IMR-90 (cell line): ENCODE measurements around the gene KAZN. TPM values are rescaled to one million over a fixed set of nuclear protein-coding genes. Genes with fewer than 3 reads are reported as not detected.

Experiments used
- ATAC-seq: fragments of 200-7000 bp; cut with Tn5 transposase; 2 replicates; pipeline ENCODE4 v1.9.1; 2020; ENCODE audit warnings: low read depth, mild to moderate bottlenecking, moderate library complexity
- BruUV-seq: library from RNA; stranded (reverse); fragments of 400-500 nt; replicated peaks from 2 replicates; lab custom pipeline; 2021; lab: Mats Ljungman, UMichigan
- CTCF ChIA-PET: fragments of 300-600 bp; formaldehyde crosslinking; extraction: SDS; loops from one replicate; lab custom pipeline; 2021; ENCODE audit warnings: antibody characterized with exemption; lab: Yijun Ruan, JAX
- POLR2A ChIA-PET: fragments of 300-600 bp; sonication (Branson Sonifier 250); formaldehyde crosslinking; loops from one replicate; lab custom pipeline; 2022; ENCODE audit warnings: antibody characterized with exemption; ENCODE audit not compliant: unreplicated experiment; lab: Charles Lee
- DNase-seq: peaks from one replicate; pipeline ENCODE4 v3.0.0; 2013
- H2AFZ ChIP-seq: replicated peaks from 2 replicates; pipeline ENCODE3; 2013; ENCODE audit warnings: low read length, mild to moderate bottlenecking; ENCODE audit not compliant: poor library complexity
- H2AK5ac ChIP-seq: 2 replicates; pipeline ENCODE4 v1.6.1; 2013; ENCODE audit warnings: low read depth, low read length, inconsistent platforms
- H2AK9ac ChIP-seq: replicated peaks from 2 replicates; pipeline ENCODE3; 2013; ENCODE audit warnings: mild to moderate bottlenecking, low read depth, low read length, moderate library complexity; ENCODE audit not compliant: poor library complexity
- H2BK120ac ChIP-seq: 2 replicates; pipeline ENCODE4 v1.6.1; 2013; ENCODE audit warnings: low read depth, low read length, inconsistent platforms
- H2BK15ac ChIP-seq: 3 replicates; pipeline ENCODE4 v1.6.1; 2013; ENCODE audit warnings: low read depth, low read length, inconsistent platforms
- H2BK20ac ChIP-seq: 2 replicates; pipeline ENCODE4 v1.6.1; 2013; ENCODE audit warnings: low read depth, mild to moderate bottlenecking, inconsistent platforms, low read length, moderate library complexity
- H2BK5ac ChIP-seq: 2 replicates; pipeline ENCODE4 v1.6.1; 2013; ENCODE audit warnings: mild to moderate bottlenecking, low read depth, low read length, inconsistent platforms; ENCODE audit not compliant: poor library complexity, severe bottlenecking
- H3K14ac ChIP-seq: replicated peaks from 2 replicates; pipeline ENCODE4 v1.6.1; 2013; ENCODE audit warnings: low read depth, low read length, inconsistent platforms
- H3K18ac ChIP-seq: 2 replicates; pipeline ENCODE4 v1.6.1; 2013; ENCODE audit warnings: low read depth, low read length, control low read depth
- H3K23ac ChIP-seq: 2 replicates; pipeline ENCODE4 v1.6.1; 2013; ENCODE audit warnings: low read depth, low read length, inconsistent platforms
- H3K27ac ChIP-seq: 2 replicates; pipeline ENCODE4 v1.5.1; 2013; ENCODE audit warnings: mild to moderate bottlenecking, control low read depth, low read length; ENCODE audit not compliant: insufficient read depth
- H3K27me3 ChIP-seq: 2 replicates; pipeline ENCODE4 v1.6.1; 2013; ENCODE audit warnings: low read length; ENCODE audit not compliant: control insufficient read depth, insufficient read depth
- H3K36me3 ChIP-seq: 2 replicates; pipeline ENCODE4 v1.6.1; 2013; ENCODE audit warnings: low read length, mixed read lengths; ENCODE audit not compliant: control insufficient read depth, insufficient read depth
- H3K4ac ChIP-seq: 2 replicates; pipeline ENCODE4 v1.6.1; 2013; ENCODE audit warnings: low read depth, low read length, inconsistent platforms
- H3K4me1 ChIP-seq: 2 replicates; pipeline ENCODE4 v1.6.1; 2013; ENCODE audit warnings: low read length, mixed read lengths; ENCODE audit not compliant: control insufficient read depth, insufficient read depth
- H3K4me2 ChIP-seq: 2 replicates; pipeline ENCODE4 v1.6.1; 2013; ENCODE audit warnings: low read depth, mild to moderate bottlenecking, control low read depth, low read length, moderate library complexity
- H3K4me3 ChIP-seq: 2 replicates; pipeline ENCODE4 v1.5.1; 2013; ENCODE audit warnings: low read depth, mild to moderate bottlenecking, control low read depth, low read length, moderate library complexity; ENCODE audit not compliant: insufficient read depth
- H3K56ac ChIP-seq: 2 replicates; pipeline ENCODE4 v1.6.1; 2013; ENCODE audit warnings: low read length, inconsistent platforms; ENCODE audit not compliant: insufficient read depth; ENCODE audit errors: extremely low read depth
- H3K79me1 ChIP-seq, 2 experiments: 2 replicates each; pipeline ENCODE4 v1.6.1; 2013; ENCODE audit warnings: low read length in 2 of 2, inconsistent platforms in 1 of 2, low read depth in 1 of 2
- H3K9ac ChIP-seq: 2 replicates; pipeline ENCODE4 v1.6.1; 2013; ENCODE audit warnings: low read depth, low read length, control low read depth
- H3K9me1 ChIP-seq: 2 replicates; pipeline ENCODE4 v1.6.1; 2013; ENCODE audit warnings: low read length, inconsistent platforms; ENCODE audit not compliant: insufficient read depth
- H3K9me3 ChIP-seq: 2 replicates; pipeline ENCODE4 v1.6.1; 2013; ENCODE audit warnings: low read length; ENCODE audit not compliant: control insufficient read depth, insufficient read depth
- H4K20me1 ChIP-seq: 2 replicates; pipeline ENCODE4 v1.6.1; 2013; ENCODE audit warnings: low read length, inconsistent platforms; ENCODE audit not compliant: insufficient read depth
- H4K5ac ChIP-seq: 2 replicates; pipeline ENCODE4 v1.6.1; 2013; ENCODE audit warnings: mild to moderate bottlenecking, low read depth, low read length, control low read depth
- H4K8ac ChIP-seq, 2 experiments: 2 replicates each; pipeline ENCODE4 v1.6.1; 2013; ENCODE audit warnings: low read depth in 2 of 2, low read length in 2 of 2, control low read depth in 1 of 2, inconsistent platforms in 1 of 2
- H4K91ac ChIP-seq: 2 replicates; pipeline ENCODE4 v1.6.1; 2013; ENCODE audit warnings: low read depth, low read length, inconsistent platforms; ENCODE audit not compliant: insufficient read depth
- BHLHE40 ChIP-seq: fragments of 150-350 bp; IDR thresholded peaks from 2 replicates; pipeline ENCODE4 v1.6.1; 2016; ENCODE audit warnings: mild to moderate bottlenecking, low read depth, low read length
- CHD1 ChIP-seq: IDR thresholded peaks from 2 replicates; pipeline ENCODE4 v1.6.1; 2012; ENCODE audit warnings: low read depth, low read length, improper control_type of control experiment
- CTCF ChIP-seq: conservative IDR thresholded peaks from 2 replicates; pipeline ENCODE4 v1.5.1; 2012; ENCODE audit warnings: mild to moderate bottlenecking, low read depth, low read length, improper control_type of control experiment
- ELK1 ChIP-seq: fragments of 150-350 bp; IDR thresholded peaks from 2 replicates; pipeline ENCODE4 v1.6.1; 2016; ENCODE audit warnings: low read depth, mild to moderate bottlenecking, low read length, moderate library complexity, borderline replicate concordance
- FOS ChIP-seq: fragments of 150-350 bp; IDR thresholded peaks from 2 replicates; pipeline ENCODE4 v1.6.1; 2016; ENCODE audit warnings: low read depth, low read length
- NFE2L2 ChIP-seq: fragments of 150-350 bp; IDR thresholded peaks from 2 replicates; pipeline ENCODE4 v1.6.1; 2016; ENCODE audit warnings: low read depth, mild to moderate bottlenecking, low read length
- RCOR1 ChIP-seq: IDR thresholded peaks from 2 replicates; pipeline ENCODE4 v1.6.1; 2012; ENCODE audit warnings: mild to moderate bottlenecking, low read length, improper control_type of control experiment; ENCODE audit not compliant: insufficient replicate concordance
- RFX5 ChIP-seq: IDR thresholded peaks from 2 replicates; pipeline ENCODE4 v1.8.0; 2012; ENCODE audit warnings: low read depth, mild to moderate bottlenecking, low read length, moderate library complexity
- WGBS, 2 experiments: methylation state at CpG; one replicate each; pipeline versions ENCODE4 v1.1.5 to v1.1.7; 2013; ENCODE audit warnings: missing lambda C conversion rate in 2 of 2; ENCODE audit not compliant: insufficient read length in 1 of 2; ENCODE audit errors: extremely low coverage in 2 of 2; 5-methylcytosine and 5-hydroxymethylcytosine counted together
- dilution Hi-C: fragments of 300-500 bp; cut with HindIII; formaldehyde crosslinking; loops from one replicate; pipeline ENCODE4 v1.14.3; 2018; ENCODE audit warnings: low sequenced_read_pairs; ENCODE audit not compliant: unreplicated experiment
- in situ Hi-C: fragments of 300-500 bp; cut with MboI; formaldehyde crosslinking; loops from 3 replicates; pipeline ENCODE4 v1.14.3; 2019; ENCODE audit warnings: low sequenced_read_pairs, inconsistent platforms, mixed read lengths
- intact Hi-C: fragments of 100-400 bp; cut with micrococcal nuclease; formaldehyde crosslinking; loops from 2 replicates; pipeline ENCODE4 v1.10.0; 2022
- polyA plus RNA-seq, 3 experiments: library from polyadenylated mRNA; depleted of rRNA; stranded (reverse); fragments of >200 nt; gene quantifications; 2 replicates each; pipeline ENCODE4 v1.2.3, GENCODE V29; 2012; ENCODE audit warnings: low replicate concordance in 1 of 3
- total RNA-seq: library from RNA; depleted of rRNA; stranded (reverse); fragments of >200 nt; gene quantifications from 2 replicates; pipeline ENCODE4 v1.2.3, GENCODE V29; 2012

KAZN gene
- total and polyA plus RNA-seq, 2 of the 4 experiments (the other 2 are of a cell fraction): 5.2 to 10.5 TPM

- Histone ChIP-seq H3K9me1 (peaks cover 17% of the 10 kb centered on the region), H3K4me3 (no peak overlapping the region), H3K18ac (no peak overlapping the region), H2BK15ac (no peak overlapping the region), H2BK5ac (no peak overlapping the region), H3K56ac (no peak overlapping the region), H3K4me1 (peaks cover 16% of the 10 kb centered on the region), H4K8ac (no peak overlapping the region), H3K4ac (peak overlapping the region; percentile 9; the same call in 1 of the 2 replicates), H3K23ac (no peak overlapping the region), H3K36me3 (no peaks in the 10 kb centered on the region), H2AFZ (no peak overlapping the region), H3K9me3 (no peaks in the 10 kb centered on the region), H2BK20ac (no peak overlapping the region), H4K91ac (no peak overlapping the region), H3K14ac (no peak overlapping the region), H3K4me2 (no peak overlapping the region), H3K27me3 (no peaks in the 10 kb centered on the region), H2BK120ac (no peak overlapping the region), H4K20me1 (no peaks in the 10 kb centered on the region; the same call in 1 of the 2 replicates), H3K27ac (no peak overlapping the region), H3K79me1 (peaks cover 15 to 41% of the 10 kb centered on the region in 2 experiments), H4K5ac (no peak overlapping the region), H3K9ac (no peak overlapping the region), H2AK5ac (no peak overlapping the region), H2AK9ac (no peak overlapping the region)
- DNase-seq (no peak), ATAC-seq (no peak)
- no TSS peak for BruUV-seq
- 65% methylated on average over 3 of the region's 6 CpGs; no CpG with 5 or more reads in 1 of the 2 experiments for WGBS, 2 experiments
- no peak for TF ChIP-seq NFE2L2
- no peak for TF ChIP-seq RCOR1
- no peak for TF ChIP-seq FOS
- TF ChIP-seq BHLHE40: no peak
- TF ChIP-seq CTCF: no peak
- TF ChIP-seq CHD1: no peak
- TF ChIP-seq ELK1: no peak
- TF ChIP-seq RFX5: no peak
- POLR2A ChIA-PET: no interaction called here
- in situ Hi-C loops: loop anchor here (25.0 kb wide), 1 partner anchor 1175 kb away; no protein-coding TSS in a partner anchor
- intact Hi-C loops: no loop called here
- CTCF ChIA-PET: no interaction called here
- dilution Hi-C loops: no loop called here
Observed at GRCh38 chr1:14936815-14937214, 338.3 kb downstream of the KAZN start.
